Vagina (tissue), 2 donors: Measurements from ENCODE around the gene POU6F2.

Experiments
- CTCF ChIP-seq, 3 experiments: fragments of 450-650 bp in 2 of 3; fragments of 200-600 bp in 1 of 3; sonication (generic) in 1 of 3; IDR thresholded peaks; one replicate each; pipeline ENCODE4 v1.5.1; 2017 to 2019; ENCODE audit warnings: antibody characterized with exemption in 3 of 3, mild to moderate bottlenecking in 2 of 3, moderate library complexity in 2 of 3
- POLR2A ChIP-seq, 2 donors: fragments of 450-650 bp; IDR thresholded peaks; one replicate each; pipeline ENCODE4 v1.6.1; 2017; ENCODE audit warnings: antibody characterized with exemption in 2 of 2, mild to moderate bottlenecking in 2 of 2, moderate library complexity in 2 of 2
- POLR2AphosphoS5 ChIP-seq, 2 donors: sonication (generic); formaldehyde crosslinking; IDR thresholded peaks; one replicate each; pipeline ENCODE4 v1.9.0; 2017; ENCODE audit warnings: antibody characterized with exemption in 2 of 2, mild to moderate bottlenecking in 2 of 2, low read depth in 1 of 2; ENCODE audit not compliant: insufficient read depth in 1 of 2

- TF ChIP-seq CTCF (IDR thresholded peaks at IDR 0.05): no peak
- no peak for TF ChIP-seq POLR2AphosphoS5 (IDR thresholded peaks at IDR 0.05; ENCODE audit: insufficient read depth in 1 of 2, low read depth in 1 of 2)
- TF ChIP-seq POLR2A (IDR thresholded peaks at IDR 0.05): no peak
These were observed 307.5 kb downstream of the POU6F2 start for GRCh38 chr7:39285256-39285655.
